Stomach smooth muscle (tissue), 2 donors: ENCODE data around the gene CNTNAP2.
"Not testable (repeated sequence)": the region's sequence is repeated elsewhere in the genome, so short reads cannot be mapped to it uniquely, and the experiment has no call there.

Experiments
- H3K27ac ChIP-seq: one replicate; pipeline ENCODE4 v1.7.0; 2013; ENCODE audit warnings: mild to moderate bottlenecking, low read length, inconsistent platforms
- H3K27me3 ChIP-seq, 2 donors: one replicate each; pipeline ENCODE4 v1.7.0; 2013; ENCODE audit warnings: low read length in 2 of 2; ENCODE audit not compliant: insufficient read depth in 2 of 2, control insufficient read depth in 1 of 2
- H3K36me3 ChIP-seq, 2 donors: one replicate each; pipeline ENCODE4 v1.7.0; 2013; ENCODE audit warnings: low read length in 2 of 2; ENCODE audit not compliant: control insufficient read depth in 2 of 2, insufficient read depth in 2 of 2
- H3K4me1 ChIP-seq: one replicate; pipeline ENCODE4 v1.7.0; 2013; ENCODE audit warnings: low read length; ENCODE audit not compliant: control insufficient read depth, insufficient read depth
- H3K4me3 ChIP-seq, 2 donors: one replicate each; pipeline ENCODE4 v1.7.0; 2013; ENCODE audit warnings: low read length in 2 of 2
- H3K9ac ChIP-seq, 2 donors: one replicate each; pipeline ENCODE4 v1.7.0; 2013; ENCODE audit warnings: low read length in 2 of 2, mild to moderate bottlenecking in 1 of 2
- H3K9me3 ChIP-seq, 2 donors: one replicate each; pipeline ENCODE4 v1.7.0; 2013; ENCODE audit warnings: low read length in 2 of 2; ENCODE audit not compliant: control insufficient read depth in 2 of 2
- donor health status: healthy.
- donor health status: Pancreatic carcinoma.

Gene CNTNAP2

DNA sequence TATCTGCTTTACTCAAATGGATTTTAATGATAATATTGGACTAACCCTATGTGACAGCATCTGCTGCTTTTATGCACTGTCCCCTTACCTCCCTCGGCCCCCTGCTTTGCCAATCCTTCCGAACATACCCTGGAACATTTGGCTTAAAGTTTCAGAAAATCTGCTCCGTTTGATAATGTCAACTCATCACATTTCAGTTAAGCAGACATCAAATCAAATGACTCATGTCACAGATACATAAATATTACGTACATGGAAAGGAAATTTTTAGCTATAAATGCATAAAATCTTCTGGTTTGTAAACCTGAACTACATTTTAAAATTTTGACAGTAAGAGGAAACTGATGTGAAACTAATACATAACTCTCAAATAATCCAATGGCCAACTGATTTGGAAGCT is 98.2 kb downstream of the CNTNAP2 start:
- Histone ChIP-seq H3K9me3 (no peaks in the 10 kb centered on the region), H3K27me3 (no peaks in the 10 kb centered on the region)

DNA sequence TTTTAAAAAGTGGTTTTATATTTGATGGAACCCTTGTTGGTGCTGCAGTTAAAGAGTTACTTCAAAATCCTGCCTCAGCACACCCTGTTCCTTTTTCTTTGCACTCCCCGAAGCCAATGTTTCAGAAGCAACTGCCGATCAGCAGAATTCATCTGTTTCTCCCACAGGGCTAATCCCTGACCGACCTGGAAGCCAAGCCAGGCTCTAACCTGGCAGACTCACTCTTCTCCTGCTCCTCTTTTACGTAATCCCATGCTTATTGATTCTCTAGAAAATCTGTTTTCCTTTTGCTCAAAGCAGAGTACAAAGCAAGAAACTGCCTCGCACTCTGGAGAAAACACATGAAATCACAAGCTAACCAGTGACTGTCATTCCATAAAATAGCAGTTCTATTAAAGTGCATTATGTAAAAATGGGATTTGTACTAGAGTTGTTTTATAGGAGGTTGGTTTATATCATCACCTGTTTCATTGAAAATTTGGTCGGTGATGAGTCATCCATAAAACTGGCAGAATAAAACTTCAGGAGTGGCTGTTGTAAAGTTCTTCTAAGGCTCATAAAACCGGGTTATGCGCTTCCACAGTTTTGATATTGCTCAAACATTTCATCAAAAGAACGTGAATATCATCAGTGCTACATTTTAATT is 99.9 kb downstream of the CNTNAP2 start:
- Histone ChIP-seq H3K4me1 (no peaks in the 10 kb centered on the region), H3K27me3 (no peaks in the 10 kb centered on the region), H3K27ac (no peak overlapping the region), H3K9me3 (no peaks in the 10 kb centered on the region), H3K9ac (no peak overlapping the region), H3K4me3 (no peak overlapping the region), H3K36me3 (no peaks in the 10 kb centered on the region)

More for the DNA sequence above, 98.2 kb downstream of the CNTNAP2 start:
- Histone ChIP-seq H3K4me1 (no peaks in the 10 kb centered on the region), H3K4me3 (no peak overlapping the region), H3K36me3 (no peaks in the 10 kb centered on the region), H3K27ac (no peak overlapping the region), H3K9ac (no peak overlapping the region)

DNA sequence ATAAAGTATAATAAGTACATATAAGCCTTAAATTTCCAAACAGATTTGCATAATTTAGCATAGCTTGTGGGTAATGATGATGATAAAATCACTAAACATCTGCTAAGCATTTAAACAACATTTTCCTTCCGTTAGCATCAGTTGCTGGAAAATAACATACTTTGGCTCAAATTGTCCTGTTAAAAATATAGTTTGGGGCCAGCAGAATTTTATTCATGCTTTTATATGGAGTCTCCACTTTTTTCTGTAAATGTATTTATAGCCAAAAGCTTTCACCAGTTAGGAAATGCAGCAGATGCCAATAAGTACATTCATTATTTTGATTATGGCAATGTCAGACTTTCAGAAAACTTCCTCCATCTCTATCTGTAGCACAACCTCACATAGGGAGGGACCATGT is 107.2 kb downstream of the CNTNAP2 start:
- H3K36me3 ChIP-seq: no peaks in the 10 kb centered on the region
- no peak overlapping the region for H3K9ac ChIP-seq
- no peak overlapping the region for H3K27ac ChIP-seq
- no peaks in the 10 kb centered on the region for H3K27me3 ChIP-seq
- H3K4me3 ChIP-seq: no peak overlapping the region
- H3K4me1 ChIP-seq: no peaks in the 10 kb centered on the region
- no peaks in the 10 kb centered on the region for H3K9me3 ChIP-seq

- Histone ChIP-seq H3K27ac (no peak overlapping the region), H3K9me3 (no peaks in the 10 kb centered on the region), H3K4me1 (no peaks in the 10 kb centered on the region), H3K36me3 (no peaks in the 10 kb centered on the region), H3K4me3 (no peak overlapping the region), H3K27me3 (no peaks in the 10 kb centered on the region), H3K9ac (no peak overlapping the region)
Observed at GRCh38 chr7:146232604-146233003, 116.0 kb downstream of the CNTNAP2 start.

DNA sequence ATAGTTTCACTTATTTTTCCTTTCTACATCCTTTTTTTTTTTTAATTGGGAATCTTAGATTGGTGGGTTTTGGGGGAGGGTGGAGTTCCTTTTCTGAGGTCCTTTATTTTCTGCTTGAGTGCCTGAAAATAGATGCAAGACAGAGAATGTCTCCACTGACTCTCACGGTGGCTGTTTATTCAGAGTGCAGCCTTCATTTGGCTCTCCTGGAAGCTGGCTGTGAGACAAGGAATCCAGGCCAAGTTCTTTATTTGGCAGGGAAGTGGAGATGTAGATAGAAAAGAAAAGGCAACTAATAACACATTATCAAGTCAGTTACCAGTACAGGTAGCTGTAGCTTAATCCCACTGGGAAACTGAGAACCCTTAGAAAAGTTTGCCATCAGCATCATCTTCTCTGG is 118.6 kb downstream of the CNTNAP2 start:
- no peaks in the 10 kb centered on the region for H3K27me3 ChIP-seq
- no peaks in the 10 kb centered on the region for H3K9me3 ChIP-seq
- H3K4me3 ChIP-seq: no peak overlapping the region
- no peaks in the 10 kb centered on the region for H3K4me1 ChIP-seq
- no peaks in the 10 kb centered on the region for H3K36me3 ChIP-seq
- H3K27ac ChIP-seq: no peak overlapping the region
- H3K9ac ChIP-seq: no peak overlapping the region

- H3K36me3 ChIP-seq: no peaks in the 10 kb centered on the region
- H3K27me3 ChIP-seq: no peaks in the 10 kb centered on the region
- no peak overlapping the region for H3K9ac ChIP-seq
- no peak overlapping the region for H3K27ac ChIP-seq
- H3K4me1 ChIP-seq: no peaks in the 10 kb centered on the region
- H3K9me3 ChIP-seq: no peaks in the 10 kb centered on the region
- H3K4me3 ChIP-seq: no peak overlapping the region
Observed at GRCh38 chr7:146242661-146243060, 126.1 kb downstream of the CNTNAP2 start.

DNA sequence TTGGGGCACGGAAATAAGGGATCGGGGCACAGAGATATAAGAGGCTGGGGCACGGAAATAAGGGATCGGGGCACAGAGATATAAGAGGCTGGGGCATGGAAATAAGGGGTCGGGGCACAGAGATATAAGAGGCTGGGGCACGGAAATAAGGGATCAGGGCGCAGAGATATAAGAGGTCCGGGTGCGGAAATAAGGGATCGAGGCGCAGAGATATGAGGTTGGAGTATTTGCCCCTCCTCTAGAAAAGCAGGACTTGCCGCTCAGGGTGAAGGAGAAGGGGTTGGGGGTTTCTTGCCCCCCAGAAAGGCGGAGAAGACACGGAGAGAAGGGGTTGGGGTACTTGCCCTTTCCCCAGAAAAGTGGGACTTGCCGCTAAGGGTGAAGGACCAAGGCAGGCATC is 131.4 kb downstream of the CNTNAP2 start:
- H3K27ac ChIP-seq, H3K4me3 ChIP-seq, H3K9ac ChIP-seq, H3K27me3 ChIP-seq, H3K9me3 ChIP-seq, H3K4me1 ChIP-seq, H3K36me3 ChIP-seq: not testable (repeated sequence)

DNA sequence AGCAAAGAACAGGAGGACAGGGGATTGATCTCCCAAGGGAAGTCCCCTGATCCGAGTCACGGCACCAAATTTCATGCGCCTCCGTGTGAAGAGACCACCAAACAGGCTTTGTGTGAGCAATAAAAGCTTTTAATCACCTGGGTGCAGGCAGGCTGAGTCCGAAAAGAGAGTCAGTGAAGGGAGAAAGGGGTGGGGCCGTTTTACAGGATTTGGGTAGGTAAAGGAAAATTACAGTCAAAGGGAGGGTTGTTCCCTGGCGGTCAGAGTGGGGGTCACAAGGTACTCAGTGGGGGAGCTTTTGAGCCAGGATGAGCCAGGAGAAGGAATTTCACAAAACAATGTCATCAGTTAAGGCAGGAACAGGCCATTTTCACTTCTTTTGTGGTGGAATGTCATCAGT is 132.1 kb downstream of the CNTNAP2 start:
- H3K9me3 ChIP-seq, H3K4me1 ChIP-seq, H3K27me3 ChIP-seq, H3K27ac ChIP-seq, H3K4me3 ChIP-seq, H3K9ac ChIP-seq, H3K36me3 ChIP-seq: not testable (repeated sequence)

- no peaks in the 10 kb centered on the region for H3K36me3 ChIP-seq
- H3K9ac ChIP-seq: no peak overlapping the region
- H3K27ac ChIP-seq: no peak overlapping the region
- H3K27me3 ChIP-seq: no peaks in the 10 kb centered on the region
- H3K4me1 ChIP-seq: no peaks in the 10 kb centered on the region
- no peak overlapping the region for H3K4me3 ChIP-seq
- H3K9me3 ChIP-seq: no peaks in the 10 kb centered on the region
Observed at GRCh38 chr7:146249272-146249671, 132.7 kb downstream of the CNTNAP2 start.

- peak overlapping the region in 1 of 2 donors; percentile 9 for H3K4me3 ChIP-seq
- no peaks in the 10 kb centered on the region for H3K36me3 ChIP-seq
- no peak overlapping the region for H3K9ac ChIP-seq
- H3K27me3 ChIP-seq: no peaks in the 10 kb centered on the region
- no peak overlapping the region for H3K27ac ChIP-seq
- H3K9me3 ChIP-seq: no peaks in the 10 kb centered on the region
- no peaks in the 10 kb centered on the region for H3K4me1 ChIP-seq
Observed at GRCh38 chr7:146255609-146256008, 139.0 kb downstream of the CNTNAP2 start.

DNA sequence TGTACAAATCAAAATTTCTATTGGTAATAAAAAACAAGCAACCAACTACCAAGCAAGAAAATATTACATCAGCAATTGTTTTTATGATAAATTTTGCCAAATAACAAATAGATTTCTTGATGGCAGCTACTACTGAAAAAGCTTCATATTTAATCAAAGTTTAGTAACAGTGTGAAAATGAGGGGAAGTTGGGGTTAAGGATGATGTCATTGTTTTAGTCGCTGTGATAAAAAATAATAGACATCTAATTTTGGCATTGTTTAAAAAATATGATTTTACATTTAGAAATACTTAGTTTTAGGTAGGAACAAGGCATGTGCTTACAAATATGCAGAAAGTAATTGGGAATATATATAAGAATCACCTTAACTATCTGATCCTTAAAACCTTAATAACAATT is 145.9 kb downstream of the CNTNAP2 start:
- H3K4me1 ChIP-seq: no peaks in the 10 kb centered on the region
- no peaks in the 10 kb centered on the region for H3K9me3 ChIP-seq
- H3K9ac ChIP-seq: no peak overlapping the region
- no peaks in the 10 kb centered on the region for H3K36me3 ChIP-seq
- no peaks in the 10 kb centered on the region for H3K27me3 ChIP-seq
- no peak overlapping the region for H3K4me3 ChIP-seq
- H3K27ac ChIP-seq: no peak overlapping the region
